H4 (cell line): Measurements from ENCODE around the gene PTPRD. TPM values are rescaled to one million over a fixed set of nuclear protein-coding genes. Genes with fewer than 3 reads are reported as not detected.

Source experiments
- DNase-seq: peaks from one replicate; pipeline ENCODE4 v3.0.0-alpha.2; 2015; ENCODE audit warnings: low spot score
- total RNA-seq: library from RNA; depleted of rRNA; stranded (reverse); fragments of >200 nt; shearing (Covaris generic); gene quantifications from 2 replicates; pipeline ENCODE4 v1.2.3, GENCODE V29; 2014

The PTPRD gene
- total RNA-seq, 1 experiment from 2014 or later = 3.8 TPM

DNA sequence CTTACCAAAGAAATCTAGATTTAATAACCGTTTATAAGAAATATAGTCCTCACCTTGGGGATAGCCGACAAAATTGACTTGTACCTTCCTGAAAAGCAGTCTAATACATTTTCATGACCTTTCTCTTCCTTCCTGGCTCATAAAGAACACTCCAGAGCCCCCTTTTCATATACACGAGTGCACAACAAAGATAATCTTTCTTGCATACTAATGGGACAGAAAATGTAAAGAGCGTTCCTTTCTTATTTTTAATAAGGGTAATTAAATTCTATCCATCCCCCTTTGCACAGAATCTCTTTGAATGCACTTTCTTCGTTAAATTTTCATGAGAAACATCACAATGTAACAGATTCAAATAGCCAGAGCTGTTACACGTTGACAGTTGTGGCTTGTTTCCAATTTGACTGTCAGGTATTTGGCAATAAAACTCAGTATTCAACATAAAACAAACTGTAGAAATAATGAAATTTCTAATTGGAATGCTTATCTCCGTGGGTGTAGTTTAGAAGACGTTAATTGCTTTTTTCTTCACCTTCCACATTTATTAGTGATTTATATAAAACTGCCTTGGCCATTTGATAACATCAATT, 2080.9 kb downstream of the PTPRD start:
- no peak for DNase-seq

DNA sequence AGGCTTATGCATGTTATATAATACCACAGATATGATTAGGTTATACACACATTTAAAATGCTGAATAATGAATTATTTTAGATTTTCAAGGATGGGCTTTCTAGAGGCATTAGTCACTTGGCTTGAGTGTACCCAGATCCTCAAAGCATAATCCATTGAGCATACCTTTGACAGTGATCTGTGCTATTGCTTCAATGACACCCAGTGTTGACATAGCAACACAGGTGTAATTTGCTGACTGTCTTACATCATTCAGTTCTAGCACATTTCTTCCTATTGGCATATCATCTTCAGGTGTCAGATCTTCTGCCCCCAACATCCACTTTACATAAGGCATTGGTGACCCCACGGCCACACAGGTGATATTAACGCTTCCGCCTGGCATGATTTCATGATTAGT, 2091.7 kb downstream of the PTPRD start:
- DNase-seq = no peak

DNA sequence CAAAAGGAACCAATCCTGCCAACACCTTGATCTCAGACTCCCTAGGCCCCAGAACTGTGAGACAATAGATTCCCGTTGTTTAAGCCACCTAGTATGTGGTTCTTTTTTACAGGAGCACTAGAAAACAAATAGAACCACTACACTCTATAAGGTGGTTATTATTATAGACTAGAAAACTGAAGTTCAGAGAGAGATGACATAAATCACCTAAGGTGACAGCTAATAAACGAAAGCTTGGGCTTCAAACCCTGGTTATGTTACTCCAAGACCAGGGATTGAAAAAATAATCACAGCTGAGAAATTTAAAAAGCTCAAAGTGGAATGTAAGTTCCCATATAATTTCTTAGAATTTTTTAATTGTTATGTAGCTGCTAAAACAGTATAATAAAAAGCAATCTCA, 2097.1 kb downstream of the PTPRD start:
- no peak for DNase-seq

DNA sequence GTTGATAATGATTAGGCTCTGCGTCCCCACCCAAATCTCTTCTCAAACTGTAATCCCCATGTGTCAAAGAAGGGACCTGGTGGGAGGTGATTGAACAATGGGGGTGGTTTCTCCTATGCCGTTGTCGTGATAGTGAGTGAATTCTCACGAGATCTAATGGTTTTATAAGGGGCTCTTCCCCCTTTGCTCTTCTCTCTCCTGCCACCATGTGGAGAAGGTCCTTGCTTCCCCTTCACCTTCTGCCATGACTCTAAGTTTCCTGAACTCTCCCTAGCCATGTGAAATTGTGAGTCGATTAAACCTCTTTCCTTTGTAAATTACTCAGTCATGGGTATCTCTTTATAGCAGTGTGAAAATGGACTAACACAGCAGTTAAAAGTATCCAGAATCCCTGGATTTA, 2098.0 kb downstream of the PTPRD start:
- no peak for DNase-seq

DNA sequence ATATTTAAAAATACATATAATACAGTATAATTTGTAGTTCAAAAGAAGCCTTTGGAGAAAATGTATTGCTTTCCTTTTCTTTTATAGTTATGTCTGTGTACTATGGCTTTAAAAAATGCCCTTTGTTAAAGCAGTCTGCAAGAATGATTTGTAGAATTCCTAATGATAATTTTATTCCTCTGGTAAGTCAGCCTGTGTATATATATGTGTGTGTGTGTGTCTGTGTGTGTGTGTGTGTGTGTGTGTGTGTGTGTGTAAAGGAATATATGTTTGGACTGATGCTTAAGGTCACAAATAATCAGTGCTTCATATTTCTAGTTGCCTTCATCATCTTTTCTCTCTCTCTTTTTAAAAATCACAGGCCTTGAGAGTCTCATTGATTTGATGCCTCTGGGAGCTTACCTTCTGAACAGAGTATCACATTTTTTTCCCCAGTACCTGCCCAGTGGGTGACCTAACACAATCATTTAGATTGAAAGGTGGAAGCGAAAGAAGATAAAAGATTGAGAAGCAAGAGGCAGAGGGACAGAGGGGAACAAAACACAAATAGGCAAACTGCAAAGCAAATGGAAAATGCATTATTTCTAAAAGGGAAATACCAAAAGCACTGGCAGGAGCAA, 2104.0 kb downstream of the PTPRD start:
- DNase-seq = no peak

DNA sequence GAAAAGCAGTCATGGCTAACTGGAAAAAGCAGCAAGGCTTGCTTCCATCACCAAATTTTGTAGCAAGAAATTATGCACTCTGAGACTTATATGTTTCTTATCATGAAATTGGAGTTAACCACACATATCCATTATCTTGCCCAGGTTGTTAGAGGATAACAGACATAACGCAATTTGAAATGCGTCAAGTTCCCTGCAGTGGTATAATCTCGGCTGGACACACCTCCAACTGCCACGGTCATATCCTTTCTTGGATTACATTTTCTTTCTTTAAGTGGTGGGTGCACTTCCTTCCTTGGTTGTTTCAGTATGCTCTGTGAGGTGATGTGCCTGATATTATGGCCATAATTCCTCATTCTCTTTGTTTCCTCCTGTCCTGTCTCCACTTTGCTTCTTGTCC, 2118.2 kb downstream of the PTPRD start:
- no peak for DNase-seq

DNA sequence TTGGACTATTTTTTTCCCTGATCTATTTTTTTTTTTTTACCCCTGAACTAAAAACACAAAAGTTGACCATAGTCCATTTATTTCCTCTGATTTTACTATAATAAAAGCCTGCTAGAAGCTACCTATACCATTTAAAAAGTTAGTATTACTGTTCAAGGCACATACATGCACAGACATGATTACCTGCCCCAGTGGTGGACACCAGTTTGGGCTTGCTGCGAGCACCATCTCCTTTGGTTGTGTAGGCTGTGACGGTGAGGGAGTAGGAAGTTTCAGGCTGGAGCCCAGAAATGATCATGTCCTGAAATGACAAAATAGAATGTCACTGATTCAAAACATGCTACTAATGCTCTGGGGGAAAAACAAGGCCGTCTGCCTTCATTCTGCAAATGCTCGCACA, 2120.1 kb downstream of the PTPRD start:
- DNase-seq = no peak

DNA sequence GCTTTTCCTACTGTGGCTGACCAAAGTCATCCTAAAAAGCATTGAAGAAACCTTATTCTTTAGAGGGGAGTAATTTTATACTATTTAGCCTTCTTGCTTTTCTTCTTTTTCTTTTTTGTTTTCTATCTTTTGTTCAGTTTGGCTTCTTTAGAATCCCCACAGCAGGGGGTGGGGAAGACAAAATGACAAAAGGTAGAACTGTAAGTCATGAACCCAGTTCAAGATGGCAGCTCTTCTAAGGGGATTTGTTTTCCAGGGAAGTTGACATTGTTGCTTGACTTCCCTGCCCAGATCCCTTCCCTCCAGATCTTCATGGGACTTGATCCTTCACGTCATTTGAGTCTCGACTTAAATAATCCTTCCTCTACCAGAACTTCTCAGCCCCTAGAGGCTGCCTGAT, 2120.8 kb downstream of the PTPRD start:
- no peak for DNase-seq

DNA sequence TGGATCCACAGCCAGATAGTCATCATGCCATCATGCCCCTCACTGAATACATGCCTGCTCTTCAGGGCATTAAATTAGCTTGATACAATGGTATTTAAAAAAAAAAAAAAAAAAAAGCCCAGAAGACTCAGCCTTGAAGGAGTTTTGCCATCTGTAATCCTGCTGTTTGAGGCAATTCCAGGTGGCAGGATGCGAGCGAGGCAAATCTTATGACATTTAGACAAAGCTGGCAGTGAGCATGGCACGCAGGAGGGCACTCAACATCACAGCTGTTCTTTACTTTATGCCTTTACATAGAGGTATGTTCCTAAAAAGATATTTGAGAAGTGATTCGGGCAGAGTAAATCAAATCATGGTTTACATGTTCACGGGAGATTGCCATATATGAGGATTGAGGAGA, 2121.2 kb downstream of the PTPRD start:
- DNase-seq = no peak

DNA sequence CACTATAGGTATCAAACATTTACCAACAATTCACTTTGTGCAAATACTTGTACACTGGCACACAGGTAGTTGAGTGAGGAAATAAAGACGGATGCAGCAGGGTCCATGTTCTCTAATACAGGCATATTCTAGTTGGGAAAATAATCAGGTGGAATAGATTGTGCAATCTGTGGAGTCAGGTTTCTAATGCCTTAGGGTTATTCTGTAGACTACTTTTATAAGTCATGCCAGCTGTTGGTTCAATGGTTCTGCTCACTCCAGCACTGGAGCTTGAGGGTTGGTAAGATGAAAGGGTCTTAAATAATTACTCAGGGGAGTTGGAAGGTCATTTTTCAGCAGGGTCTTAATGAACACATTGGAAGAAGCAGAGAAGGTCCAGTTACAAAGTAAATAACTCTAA, 2123.0 kb downstream of the PTPRD start:
- no peak for DNase-seq

DNA sequence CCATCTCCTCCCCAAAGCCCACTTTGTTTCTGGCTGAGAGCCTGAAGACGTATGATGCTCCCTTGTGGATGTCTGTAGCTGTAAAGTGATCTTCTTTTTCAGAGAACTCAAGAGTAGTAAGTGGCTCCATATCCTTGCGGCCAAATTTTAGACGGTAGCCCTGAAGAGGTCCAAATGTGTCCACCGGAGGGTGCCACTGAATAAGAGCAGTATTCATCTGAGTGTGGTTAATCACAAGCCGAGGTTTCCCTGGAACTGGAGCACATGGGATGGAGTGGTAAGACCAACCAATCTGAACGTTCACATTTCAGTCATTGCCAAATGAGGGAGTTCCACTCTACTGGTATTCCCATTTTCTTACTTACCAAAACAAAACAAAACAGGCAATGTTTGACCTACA, 2126.7 kb downstream of the PTPRD start:
- DNase-seq = peak; percentile 34

DNA sequence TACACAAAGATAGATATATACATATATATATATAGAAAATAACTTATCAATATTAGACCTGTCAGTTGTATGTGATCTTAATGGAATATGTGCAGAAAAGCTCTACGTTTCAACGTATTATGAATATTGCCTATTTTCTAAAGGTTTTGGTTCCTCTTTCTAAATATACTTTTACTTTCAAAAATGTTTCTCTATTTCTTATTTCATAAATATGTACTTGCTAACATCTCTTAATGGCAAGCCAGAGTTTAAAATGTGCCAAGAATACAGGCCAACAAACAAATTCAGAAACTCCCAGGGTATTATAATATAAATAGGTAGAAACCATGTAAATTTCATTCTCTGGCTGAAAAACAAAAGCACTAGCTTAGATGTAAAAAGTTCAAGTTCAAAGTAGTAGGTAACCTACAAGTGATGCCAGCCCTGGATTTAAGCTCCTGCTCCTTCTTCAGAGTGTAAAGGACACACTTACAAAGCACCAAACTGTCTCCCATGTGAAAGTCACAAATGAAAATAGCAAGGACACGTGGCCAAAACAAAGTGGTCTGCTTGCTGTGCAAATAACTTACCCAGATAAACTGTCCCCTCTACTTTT, 2128.1 kb downstream of the PTPRD start:
- no peak for DNase-seq

DNA sequence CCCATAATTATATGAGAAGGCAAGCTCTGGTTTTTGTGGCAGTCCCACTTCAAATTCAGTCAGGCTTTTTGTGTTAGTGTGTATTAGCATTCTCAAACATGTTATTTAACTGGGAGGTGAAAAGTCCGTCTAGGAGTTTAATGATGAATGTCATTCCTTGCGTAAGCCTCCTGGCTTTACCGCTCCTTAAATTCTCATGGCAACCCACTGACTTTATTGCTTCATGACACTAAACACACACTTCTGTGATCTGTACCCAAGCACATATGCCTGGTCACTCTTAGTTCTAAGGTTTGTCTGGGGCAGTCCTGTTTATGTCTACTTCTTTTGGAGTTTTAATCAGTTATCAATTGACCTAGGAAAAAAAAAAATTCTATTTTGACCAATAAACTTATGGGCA, 2135.4 kb downstream of the PTPRD start:
- DNase-seq = no peak

DNA sequence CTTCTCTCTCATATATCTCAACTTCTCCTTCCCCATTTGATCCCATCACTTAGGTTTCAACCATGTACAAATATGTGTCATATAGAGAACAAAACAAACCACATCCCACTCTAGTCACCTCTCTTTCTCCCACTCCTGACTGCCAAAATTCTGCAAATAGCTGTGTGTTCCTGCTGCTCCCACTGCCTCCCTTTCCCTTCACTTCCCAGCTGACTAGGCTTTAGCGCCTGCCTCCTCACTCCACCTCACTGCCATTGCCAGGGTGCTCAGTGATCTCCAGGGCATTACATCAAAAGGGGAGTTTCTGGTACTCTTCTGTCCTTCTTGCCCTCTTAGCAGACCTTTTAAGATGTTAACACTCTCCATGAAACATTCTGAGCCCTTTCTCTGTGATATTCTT, 2137.9 kb downstream of the PTPRD start:
- no peak for DNase-seq

DNA sequence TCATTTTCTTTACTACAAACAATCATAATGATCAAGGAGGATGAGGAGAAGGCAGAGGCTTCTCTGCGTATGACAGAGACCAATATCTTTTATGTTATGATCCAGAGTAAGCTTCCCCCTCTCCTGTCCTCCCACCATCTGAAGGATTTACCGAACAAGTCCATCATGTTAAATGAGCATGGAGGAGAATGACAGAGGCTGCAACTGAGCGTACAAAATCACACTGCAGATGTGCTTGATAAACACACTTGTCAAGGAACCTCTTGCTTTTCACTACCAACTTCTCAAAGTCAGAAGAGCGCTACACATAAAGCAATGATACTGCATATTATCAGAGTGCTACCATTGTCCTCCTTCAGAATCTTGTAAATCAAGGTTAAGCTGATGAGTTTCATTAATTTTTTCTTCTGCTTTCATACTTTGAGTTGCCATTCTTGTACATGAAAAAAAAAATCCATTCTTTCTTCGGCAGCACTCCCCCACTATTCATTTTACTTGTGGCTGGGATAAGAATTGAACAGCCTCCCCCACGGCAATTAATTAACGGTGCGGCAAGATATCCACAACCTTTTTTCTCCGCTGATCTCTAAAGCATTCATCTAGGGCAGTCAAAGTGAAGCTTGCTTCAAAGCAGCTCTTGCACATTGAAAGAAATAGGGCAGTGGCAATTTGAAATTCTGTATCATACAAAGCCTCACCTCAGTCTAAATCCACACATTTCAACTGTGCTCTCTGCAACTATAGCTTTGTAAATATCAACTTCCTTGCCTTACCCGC, 2139.4 kb downstream of the PTPRD start:
- no peak for DNase-seq

DNA sequence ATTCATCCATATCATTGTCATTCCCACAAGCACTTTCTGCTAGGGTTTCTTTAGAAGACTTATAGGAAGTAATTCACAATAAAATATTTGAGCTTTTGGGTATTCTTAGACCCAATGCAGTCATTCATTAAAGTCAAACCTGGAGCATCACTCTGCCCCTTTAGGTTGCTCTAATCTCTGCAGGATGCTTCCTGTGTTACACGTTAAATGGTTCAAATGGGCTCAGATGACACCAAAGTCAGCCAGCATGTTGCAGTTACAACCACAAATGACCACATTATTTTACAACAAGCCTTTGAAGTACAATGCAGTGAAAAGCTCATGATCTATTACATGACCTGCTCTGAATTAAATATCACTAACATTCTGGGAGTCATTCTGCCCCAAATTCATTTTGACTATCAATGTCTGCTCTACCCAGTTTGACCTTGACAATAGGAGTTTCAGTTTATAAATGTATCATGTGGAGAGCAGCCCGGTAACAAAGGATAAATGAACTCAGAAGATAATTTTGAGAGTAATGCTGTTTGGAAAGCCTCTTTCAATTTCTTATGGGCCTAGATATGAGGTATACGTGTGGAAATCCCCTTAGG, 2144.7 kb downstream of the PTPRD start:
- no peak for DNase-seq

DNA sequence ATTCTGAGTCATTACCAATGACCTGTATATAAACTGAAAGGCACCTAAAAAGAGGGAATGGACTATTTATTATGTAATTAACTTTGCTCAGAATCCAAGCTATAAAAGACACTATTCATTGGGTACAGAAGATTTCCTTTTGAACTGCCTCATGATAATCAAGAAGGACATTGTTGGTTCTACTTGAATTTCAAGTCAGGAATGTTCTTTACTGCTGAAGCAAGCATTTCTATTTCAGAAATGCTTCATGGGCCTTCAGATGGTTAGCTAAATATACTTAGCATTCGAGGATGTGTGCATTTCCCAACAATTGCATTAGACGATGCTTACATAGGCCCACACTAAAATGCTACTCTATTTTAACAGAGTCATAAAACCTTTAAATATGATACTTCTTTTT, 2155.0 kb downstream of the PTPRD start:
- DNase-seq = no peak

DNA sequence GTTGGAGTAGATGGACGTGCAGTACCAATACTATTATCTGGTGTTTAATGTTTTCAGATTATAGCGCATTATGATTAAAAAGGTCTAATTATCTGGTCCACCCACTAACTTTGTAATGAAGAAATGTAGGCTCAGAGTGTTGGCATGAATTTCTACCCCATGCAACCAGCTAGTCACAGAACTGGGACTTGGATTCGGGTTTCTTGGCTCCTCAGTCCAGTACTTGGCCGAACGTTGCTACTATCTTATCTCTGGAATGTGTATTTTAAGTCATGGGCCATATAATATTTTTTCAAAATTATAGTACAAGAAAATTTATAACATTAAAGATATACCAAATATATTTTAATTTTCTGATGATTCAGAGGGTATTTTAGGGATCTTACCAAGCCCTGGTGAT, 2155.7 kb downstream of the PTPRD start:
- DNase-seq = no peak

DNA sequence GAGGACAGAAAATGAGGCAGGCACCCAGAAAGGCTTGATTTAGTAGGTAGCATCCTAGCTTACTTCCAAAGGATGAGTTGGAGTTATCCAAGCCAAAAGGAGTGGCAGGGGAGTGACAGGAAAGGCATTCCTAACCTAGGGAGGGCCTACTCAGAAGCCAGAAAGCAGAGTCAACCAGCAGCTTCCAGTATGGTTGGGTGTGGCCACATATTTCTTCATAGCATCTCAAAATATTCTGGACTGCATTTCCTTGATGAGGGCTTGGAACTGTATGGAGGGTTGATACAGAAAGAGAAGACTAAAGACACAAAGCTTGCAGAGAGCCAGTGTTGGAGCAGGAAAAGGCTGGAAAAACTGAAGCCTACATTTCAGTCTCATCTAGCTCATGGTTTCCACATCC, 2156.5 kb downstream of the PTPRD start:
- no peak for DNase-seq

DNA sequence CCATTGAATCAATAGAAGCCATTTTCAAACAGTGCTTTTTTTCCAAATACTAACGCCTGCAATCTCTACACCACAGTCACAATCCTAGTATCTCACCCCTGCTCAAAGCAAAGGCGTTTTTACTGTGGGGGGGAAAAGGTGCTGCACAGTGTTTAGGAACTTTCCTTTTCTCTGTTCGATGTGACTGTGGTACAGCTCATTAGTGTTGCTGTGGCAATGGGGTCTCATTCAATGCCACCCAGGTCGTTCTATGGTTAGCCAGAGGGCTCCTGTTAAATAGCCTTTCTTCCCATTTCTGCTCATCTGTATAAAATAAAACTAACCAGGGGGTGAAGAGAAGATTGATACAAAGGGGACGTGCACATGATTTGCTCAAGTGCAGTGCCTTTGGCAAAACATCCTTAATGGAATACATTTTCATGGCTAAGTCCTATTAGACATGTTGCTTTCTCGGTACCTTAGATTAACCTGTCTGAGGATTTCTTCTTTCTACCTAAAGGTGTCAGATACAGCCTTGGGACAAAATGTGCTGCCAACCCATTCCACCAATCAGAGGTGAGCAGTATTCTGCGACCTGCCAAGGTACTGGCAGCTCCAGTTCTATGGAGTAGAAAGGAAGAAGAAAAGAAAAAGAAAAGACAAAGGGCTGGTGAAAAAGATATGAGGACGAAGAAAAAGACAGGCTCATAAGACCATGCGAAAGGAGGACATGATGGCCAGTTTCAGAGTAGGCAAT, 2161.8 kb downstream of the PTPRD start:
- no peak for DNase-seq

DNA sequence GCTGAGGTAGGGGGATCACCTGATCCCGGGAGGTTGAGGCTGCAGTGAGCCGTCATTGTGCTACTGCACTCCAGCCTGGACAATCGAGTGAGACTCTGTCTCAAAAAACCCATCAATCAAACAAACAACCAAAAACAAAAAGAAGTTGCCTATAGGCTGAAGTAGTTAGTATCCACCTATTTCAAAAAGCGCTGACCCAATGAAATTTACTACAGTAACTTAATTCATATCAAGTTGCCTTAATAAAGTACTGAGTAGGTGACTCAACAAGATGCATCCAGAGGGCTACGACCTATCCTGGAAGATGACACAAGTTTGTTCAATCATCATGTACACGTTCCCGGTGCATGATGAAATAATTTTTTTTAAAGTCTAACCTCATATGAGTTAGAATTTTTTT, 2164.6 kb downstream of the PTPRD start:
- no peak for DNase-seq

DNA sequence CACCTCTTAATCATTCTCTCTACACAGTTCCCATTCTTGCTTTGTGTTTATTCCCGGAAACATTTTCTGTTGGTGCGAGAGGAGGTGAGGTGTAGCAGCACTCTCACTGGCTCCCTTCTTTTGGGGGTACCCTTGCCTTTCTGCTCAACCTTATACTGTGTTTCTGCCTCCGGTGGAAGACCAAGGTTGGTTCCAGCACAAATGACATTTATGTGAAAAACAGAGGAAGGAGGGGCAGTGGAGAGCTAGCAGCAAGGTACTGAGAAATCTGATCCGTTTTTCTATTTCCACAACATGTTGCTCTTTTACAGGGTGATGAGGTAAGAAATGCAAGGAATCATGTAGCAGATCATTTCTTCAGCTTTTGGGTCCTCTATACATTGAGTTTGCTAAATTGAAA, 2165.2 kb downstream of the PTPRD start:
- DNase-seq = no peak
